A549 (cell line): Measurements from ENCODE around the gene MOB3A.

Experiments
- CHD2 ChIP-seq: fragments of 150-350 bp; IDR thresholded peaks from 2 replicates; pipeline ENCODE4 v1.6.1; 2014; ENCODE audit warnings: low read length; ENCODE audit not compliant: partially characterized antibody
- CTCF ChIP-seq: fragments of >200 bp; sonication (Bioruptor Twin); formaldehyde crosslinking; IDR thresholded peaks from 3 replicates; pipeline ENCODE4 v1.5.1; 2016
- EP300 ChIP-seq, 2 experiments: fragments of >200 bp; sonication (Bioruptor Twin); formaldehyde crosslinking; IDR thresholded peaks; 2 replicates in 1 of 2; 3 replicates in 1 of 2; pipeline ENCODE4 v1.6.1; 2016 to 2017
- JUN ChIP-seq, 2 experiments: fragments of >200 bp; sonication (Bioruptor Twin); formaldehyde crosslinking; IDR thresholded peaks; 2 replicates in 1 of 2; 3 replicates in 1 of 2; pipeline ENCODE4 v1.6.1; 2016 to 2017
- NR3C1 ChIP-seq: fragments of >200 bp; sonication (Bioruptor Twin); formaldehyde crosslinking; IDR thresholded peaks from 3 replicates; pipeline ENCODE4 v1.6.1; 2017
- POLR2A ChIP-seq: IDR thresholded peaks from 2 replicates; pipeline ENCODE4 v1.6.1; 2012; ENCODE audit warnings: mild to moderate bottlenecking, low read length
- REST ChIP-seq: fragments of 200-600 bp; sonication (generic); IDR thresholded peaks from 2 replicates; pipeline ENCODE4 v1.6.1; 2016; ENCODE audit warnings: antibody characterized with exemption, mild to moderate bottlenecking, moderate library complexity
- RNF2 ChIP-seq: fragments of 200-600 bp; sonication (generic); IDR thresholded peaks from 2 replicates; pipeline ENCODE4 v1.6.1; 2016; ENCODE audit warnings: low read depth, mild to moderate bottlenecking, antibody characterized with exemption, moderate library complexity, borderline replicate concordance
- TFCP2L1 ChIP-seq: fragments of 250-450 bp; sonication (Bioruptor Pico); IDR thresholded peaks from 2 replicates; pipeline ENCODE4 v1.5.0; 2021; ENCODE audit warnings: mild to moderate bottlenecking

GRCh38 chr19:2084993-2085720 lies 11.0 kb downstream of the MOB3A start:
- no peak for TF ChIP-seq JUN (IDR thresholded peaks at IDR 0.05)
- TF ChIP-seq CTCF, result no peak
- TF ChIP-seq POLR2A, result no peak
- TF ChIP-seq EP300 (IDR thresholded peaks at IDR 0.05), result no peak
- TF ChIP-seq CHD2, result no peak
- TF ChIP-seq TFCP2L1 (CRISPR knock-in tag), result no peak
- TF ChIP-seq RNF2, result no peak
- no peak for TF ChIP-seq REST
- no peak for TF ChIP-seq NR3C1
